D721Med (cell line): ENCODE data around the gene CYB5A.

Experiments
- DNase-seq: peaks from one replicate; pipeline ENCODE4 v3.0.0; 2011; ENCODE audit warnings: low spot score; ENCODE audit not compliant: insufficient read length
- FAIRE-seq: peaks from 2 replicates; lab custom pipeline; 2011; peaks lifted over from hg19 to GRCh38; lab: Jason Lieb, UNC
- TF ChIP-seq, protein P1 (sequence below): IDR thresholded peaks from 2 replicates; pipeline ENCODE4 v1.5.1; 2012; ENCODE audit warnings: mild to moderate bottlenecking, control low read depth; ENCODE audit not compliant: insufficient read depth; ENCODE audit errors: missing control alignments

The CYB5A gene

DNA sequence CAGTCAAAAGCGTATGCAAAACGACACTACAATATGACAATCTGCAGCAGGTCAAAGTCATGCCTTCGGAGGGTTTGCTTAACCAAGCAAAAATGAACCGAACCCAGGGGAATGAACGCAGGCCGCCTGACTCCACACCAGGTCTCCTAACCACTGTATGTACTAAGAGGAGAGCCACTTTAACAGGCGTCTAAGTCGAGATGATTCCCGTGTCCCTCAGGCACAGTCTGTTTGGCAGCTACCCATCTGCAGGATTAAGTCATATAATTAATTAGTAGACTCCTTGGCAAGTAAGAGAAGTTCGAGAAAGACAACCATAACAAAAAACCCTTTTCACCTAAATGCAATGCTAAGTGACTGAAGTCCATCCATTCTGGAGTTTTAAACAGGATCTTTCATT is 15.2 kb downstream of the CYB5A start:
- TF ChIP-seq, protein P1, sequence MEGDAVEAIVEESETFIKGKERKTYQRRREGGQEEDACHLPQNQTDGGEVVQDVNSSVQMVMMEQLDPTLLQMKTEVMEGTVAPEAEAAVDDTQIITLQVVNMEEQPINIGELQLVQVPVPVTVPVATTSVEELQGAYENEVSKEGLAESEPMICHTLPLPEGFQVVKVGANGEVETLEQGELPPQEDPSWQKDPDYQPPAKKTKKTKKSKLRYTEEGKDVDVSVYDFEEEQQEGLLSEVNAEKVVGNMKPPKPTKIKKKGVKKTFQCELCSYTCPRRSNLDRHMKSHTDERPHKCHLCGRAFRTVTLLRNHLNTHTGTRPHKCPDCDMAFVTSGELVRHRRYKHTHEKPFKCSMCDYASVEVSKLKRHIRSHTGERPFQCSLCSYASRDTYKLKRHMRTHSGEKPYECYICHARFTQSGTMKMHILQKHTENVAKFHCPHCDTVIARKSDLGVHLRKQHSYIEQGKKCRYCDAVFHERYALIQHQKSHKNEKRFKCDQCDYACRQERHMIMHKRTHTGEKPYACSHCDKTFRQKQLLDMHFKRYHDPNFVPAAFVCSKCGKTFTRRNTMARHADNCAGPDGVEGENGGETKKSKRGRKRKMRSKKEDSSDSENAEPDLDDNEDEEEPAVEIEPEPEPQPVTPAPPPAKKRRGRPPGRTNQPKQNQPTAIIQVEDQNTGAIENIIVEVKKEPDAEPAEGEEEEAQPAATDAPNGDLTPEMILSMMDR, result no peak
- DNase-seq (no peak), FAIRE-seq (no peak)

DNA sequence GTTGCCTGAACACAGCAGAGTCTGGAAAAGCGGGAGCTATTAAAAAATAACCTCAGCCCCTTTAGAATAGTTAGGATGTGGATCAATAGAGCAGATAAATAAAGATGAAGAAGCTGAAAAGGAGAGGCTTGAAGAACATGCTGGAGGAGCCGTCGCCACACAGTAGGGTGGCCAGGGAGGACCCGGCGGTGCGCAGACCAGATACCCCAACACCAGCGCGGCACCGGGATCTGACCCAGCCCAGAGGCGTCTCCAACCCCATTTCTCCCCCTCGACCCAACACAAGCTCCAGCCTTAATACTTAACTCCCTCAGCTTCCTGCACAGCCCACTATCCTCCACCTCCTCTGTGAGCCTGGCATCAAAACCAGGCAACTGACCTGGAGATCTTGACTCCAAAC is 16.0 kb downstream of the CYB5A start:
- FAIRE-seq, result no peak
- DNase-seq, result no peak
- TF ChIP-seq, protein P1, result no peak

DNA sequence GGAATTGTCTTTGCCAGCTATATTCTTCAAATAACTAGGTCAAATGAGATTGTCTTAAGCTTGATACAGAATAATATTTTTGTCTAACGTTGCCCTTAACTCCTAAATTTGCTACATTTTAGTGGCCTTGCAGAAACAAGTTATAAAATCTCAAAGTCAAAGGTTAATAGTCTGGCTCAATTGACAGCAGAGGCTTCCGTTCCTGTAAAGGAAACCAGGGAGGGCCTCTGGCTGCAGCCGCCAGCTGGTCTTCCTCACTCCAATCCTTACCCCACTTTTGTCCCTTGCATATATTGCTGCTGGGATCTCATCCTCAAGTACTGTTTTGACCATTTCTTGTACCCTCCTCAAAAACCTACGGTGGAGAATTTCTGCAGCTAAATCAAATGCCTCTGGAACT is 17.1 kb downstream of the CYB5A start:
- TF ChIP-seq, protein P1, result no peak
- peak; percentile 18 for DNase-seq
- FAIRE-seq, result no peak

DNA sequence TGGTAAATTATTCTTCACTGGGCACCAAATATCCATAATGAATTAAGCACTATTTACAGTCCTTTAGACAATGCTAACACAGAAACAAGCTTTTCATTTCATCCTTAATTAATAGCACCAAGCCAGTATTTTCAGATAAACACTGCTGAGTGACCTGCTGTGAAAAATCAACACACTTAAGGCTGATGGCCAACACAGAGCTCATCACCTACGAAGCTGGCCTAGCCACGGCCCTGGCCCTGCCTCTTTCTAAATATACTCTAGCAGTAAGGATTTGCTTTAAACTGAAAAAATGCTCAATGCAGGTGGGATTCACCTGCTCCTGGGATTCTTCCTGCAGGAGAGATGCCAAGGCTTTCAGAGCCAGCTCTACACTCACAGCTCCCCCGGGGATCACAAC is 18.4 kb downstream of the CYB5A start:
- no peak for FAIRE-seq
- DNase-seq, result no peak
- TF ChIP-seq, protein P1, result no peak

DNA sequence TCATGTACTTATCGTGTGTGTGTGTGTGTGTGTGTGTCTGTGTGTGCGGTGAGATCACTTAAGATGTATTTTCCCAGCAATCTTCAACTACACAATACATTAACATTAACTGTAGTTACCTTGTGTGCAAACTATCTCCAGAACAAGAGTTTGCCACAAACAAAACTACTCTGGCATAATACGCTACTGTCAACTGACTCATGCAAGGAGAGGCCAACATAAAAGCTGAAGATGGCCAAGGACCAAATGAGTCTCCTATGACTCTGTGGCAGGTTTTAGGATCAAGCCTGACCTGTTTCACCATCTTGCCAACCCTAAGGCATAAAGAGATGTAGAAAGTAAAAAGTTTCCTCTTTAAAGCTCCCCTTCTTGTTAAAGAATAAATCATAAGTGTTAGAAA is 20.1 kb downstream of the CYB5A start:
- TF ChIP-seq, protein P1, result no peak
- FAIRE-seq, result peak; percentile 96
- DNase-seq, result no peak

- no peak for DNase-seq
- TF ChIP-seq, protein P1, result no peak
- FAIRE-seq, result peak; percentile 56
These were observed 22.7 kb downstream of the CYB5A start for GRCh38 chr18:74268933-74269620.

DNA sequence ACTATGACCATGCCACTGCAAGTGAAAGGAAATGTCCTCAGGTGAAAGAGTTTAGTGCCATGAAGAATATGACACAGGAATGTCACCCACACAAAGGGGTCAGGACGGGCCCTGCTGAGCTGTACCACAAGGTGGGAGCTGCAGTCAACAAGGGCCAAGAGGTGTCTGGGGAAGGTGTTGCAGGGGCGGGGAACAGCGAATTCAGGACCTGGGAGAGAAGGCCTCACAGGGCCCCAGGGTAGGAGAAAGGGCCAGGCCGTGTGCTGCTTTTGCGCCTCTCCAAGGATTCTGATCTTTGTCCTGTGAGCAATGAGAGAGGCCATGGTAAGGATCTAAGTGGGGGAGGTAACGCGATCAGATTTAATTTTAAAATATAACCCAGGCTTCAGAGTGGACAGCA is 23.6 kb downstream of the CYB5A start:
- no peak for DNase-seq
- FAIRE-seq, result no peak
- TF ChIP-seq, protein P1, result no peak
